C4-2B (cell line): ENCODE data around the gene ZCCHC17.

Experiments used
- CTCF ChIP-seq: fragments of 450-650 bp; conservative IDR thresholded peaks from 2 replicates; pipeline ENCODE4 v1.5.1; 2017; ENCODE audit warnings: mild to moderate bottlenecking
- ZFX ChIP-seq: fragments of 450-650 bp; IDR thresholded peaks from 2 replicates; pipeline ENCODE4 v1.6.1; 2017

GRCh38 chr1:31299365-31299764 is 2.5 kb downstream of the ZCCHC17 start:
- TF ChIP-seq CTCF (no peak), ZFX (no peak)
